HepG2 (cell line): ENCODE results near the gene SGCB. TPM values are rescaled to one million over a fixed set of nuclear protein-coding genes. Genes with fewer than 3 reads are reported as not detected.
A peak's percentile ranks its signal among the peaks of the same experiment; 100 is the strongest.

Source experiments
- ARNT2 ChIP-seq: sonication (generic); formaldehyde crosslinking; IDR thresholded peaks from 2 replicates; pipeline ENCODE4 v1.8.0; 2022; ENCODE audit warnings: mild to moderate bottlenecking, low read depth, missing genetic modification reagents, moderate library complexity
- FOXK1 ChIP-seq: sonication (generic); formaldehyde crosslinking; IDR thresholded peaks from 2 replicates; pipeline ENCODE4 v1.4.0; 2020; ENCODE audit warnings: low read depth, missing genetic modification reagents, borderline replicate concordance
- HNRNPK ChIP-seq: fragments of 200-400 bp; formaldehyde crosslinking; IDR thresholded peaks from 2 replicates; pipeline ENCODE4 v1.6.1; 2018; ENCODE audit warnings: low read length, low read depth, moderate library complexity, mild to moderate bottlenecking; ENCODE audit not compliant: poor library complexity, severe bottlenecking
- SOX6 ChIP-seq, 2 experiments: fragments of 450-650 bp in 1 of 2; sonication (generic) in 1 of 2; formaldehyde crosslinking in 1 of 2; IDR thresholded peaks; 2 replicates each; pipeline versions ENCODE4 v1.4.0 to v1.6.1; 2017 to 2020; ENCODE audit warnings: antibody characterized with exemption in 1 of 2, mild to moderate bottlenecking in 1 of 2, missing genetic modification reagents in 1 of 2
- ZNF10 ChIP-seq: sonication (generic); formaldehyde crosslinking; IDR thresholded peaks from 2 replicates; pipeline ENCODE4 v1.4.0; 2020; ENCODE audit warnings: mild to moderate bottlenecking, low read depth, missing genetic modification reagents, borderline replicate concordance
- ZNF253 ChIP-seq: sonication (generic); formaldehyde crosslinking; IDR thresholded peaks from 2 replicates; pipeline ENCODE4 v1.8.0; 2022; ENCODE audit warnings: mild to moderate bottlenecking, missing genetic modification reagents, borderline replicate concordance
- ZNF318 ChIP-seq: sonication (generic); formaldehyde crosslinking; IDR thresholded peaks from 2 replicates; pipeline ENCODE4 v1.4.0; 2020; ENCODE audit warnings: mild to moderate bottlenecking, missing genetic modification reagents
- polyA plus RNA-seq, 8 experiments: library from polyadenylated mRNA; depleted of rRNA in 3 of 8; stranded (reverse) in 7 of 8; unstranded in 1 of 8; fragments of >200 nt; fragmentation: Illumina TruSeq in 4 of 8; extraction: Trizol in 4 of 8; gene quantifications; 2 replicates each; pipeline versions ENCODE4 v1.2.1 to v1.2.3, GENCODE V29; 2011 to 2016; ENCODE audit warnings: low read depth in 4 of 8, missing spikeins in 1 of 8, mixed read lengths in 1 of 8; ENCODE audit not compliant: insufficient read depth in 1 of 8
- total RNA-seq, 5 experiments: library from RNA; depleted of rRNA; stranded (reverse); fragments of >200 nt; fragmentation: Illumina TruSeq; extraction: Trizol; gene quantifications; 2 replicates each; pipeline ENCODE4 v1.2.3, GENCODE V29; 2016; ENCODE audit warnings: low read depth in 1 of 5
- TF ChIP-seq, protein P1 (sequence below): sonication (generic); formaldehyde crosslinking; IDR thresholded peaks from 2 replicates; pipeline ENCODE4 v1.5.1; 2020; ENCODE audit warnings: mild to moderate bottlenecking, missing genetic modification reagents, moderate library complexity
- TF ChIP-seq, protein P2 (sequence below): sonication (generic); formaldehyde crosslinking; IDR thresholded peaks from 2 replicates; pipeline ENCODE4 v1.5.1; 2020; ENCODE audit warnings: mild to moderate bottlenecking, moderate library complexity, missing genetic modification reagents

The SGCB gene
- total and polyA plus RNA-seq, 2 of the 13 experiments (the other 11 are each of a cell fraction or from before 2014, with no cell fraction given) = 2.2 to 4.8 TPM

- TF ChIP-seq ZNF318 (no peak), FOXK1 (CRISPR knock-in tag) (no peak), SOX6 (IDR thresholded peaks at IDR 0.05) (no peak), SOX6 (CRISPR knock-in tag; IDR thresholded peaks at IDR 0.05) (0 out of 2 replicates have a peak, but pooled peaks have one; percentile 13), ARNT2 (CRISPR knock-in tag) (peak; percentile 59; the same call in 1 of the 2 replicates), ZNF10 (no peak), HNRNPK (peak; percentile 48), ZNF253 (CRISPR knock-in tag) (no peak)
- TF ChIP-seq, protein P1, sequence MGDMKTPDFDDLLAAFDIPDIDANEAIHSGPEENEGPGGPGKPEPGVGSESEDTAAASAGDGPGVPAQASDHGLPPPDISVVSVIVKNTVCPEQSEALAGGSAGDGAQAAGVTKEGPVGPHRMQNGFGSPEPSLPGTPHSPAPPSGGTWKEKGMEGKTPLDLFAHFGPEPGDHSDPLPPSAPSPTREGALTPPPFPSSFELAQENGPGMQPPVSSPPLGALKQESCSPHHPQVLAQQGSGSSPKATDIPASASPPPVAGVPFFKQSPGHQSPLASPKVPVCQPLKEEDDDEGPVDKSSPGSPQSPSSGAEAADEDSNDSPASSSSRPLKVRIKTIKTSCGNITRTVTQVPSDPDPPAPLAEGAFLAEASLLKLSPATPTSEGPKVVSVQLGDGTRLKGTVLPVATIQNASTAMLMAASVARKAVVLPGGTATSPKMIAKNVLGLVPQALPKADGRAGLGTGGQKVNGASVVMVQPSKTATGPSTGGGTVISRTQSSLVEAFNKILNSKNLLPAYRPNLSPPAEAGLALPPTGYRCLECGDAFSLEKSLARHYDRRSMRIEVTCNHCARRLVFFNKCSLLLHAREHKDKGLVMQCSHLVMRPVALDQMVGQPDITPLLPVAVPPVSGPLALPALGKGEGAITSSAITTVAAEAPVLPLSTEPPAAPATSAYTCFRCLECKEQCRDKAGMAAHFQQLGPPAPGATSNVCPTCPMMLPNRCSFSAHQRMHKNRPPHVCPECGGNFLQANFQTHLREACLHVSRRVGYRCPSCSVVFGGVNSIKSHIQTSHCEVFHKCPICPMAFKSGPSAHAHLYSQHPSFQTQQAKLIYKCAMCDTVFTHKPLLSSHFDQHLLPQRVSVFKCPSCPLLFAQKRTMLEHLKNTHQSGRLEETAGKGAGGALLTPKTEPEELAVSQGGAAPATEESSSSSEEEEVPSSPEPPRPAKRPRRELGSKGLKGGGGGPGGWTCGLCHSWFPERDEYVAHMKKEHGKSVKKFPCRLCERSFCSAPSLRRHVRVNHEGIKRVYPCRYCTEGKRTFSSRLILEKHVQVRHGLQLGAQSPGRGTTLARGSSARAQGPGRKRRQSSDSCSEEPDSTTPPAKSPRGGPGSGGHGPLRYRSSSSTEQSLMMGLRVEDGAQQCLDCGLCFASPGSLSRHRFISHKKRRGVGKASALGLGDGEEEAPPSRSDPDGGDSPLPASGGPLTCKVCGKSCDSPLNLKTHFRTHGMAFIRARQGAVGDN (CRISPR knock-in tag) = peak; percentile 67
- TF ChIP-seq, protein P2, sequence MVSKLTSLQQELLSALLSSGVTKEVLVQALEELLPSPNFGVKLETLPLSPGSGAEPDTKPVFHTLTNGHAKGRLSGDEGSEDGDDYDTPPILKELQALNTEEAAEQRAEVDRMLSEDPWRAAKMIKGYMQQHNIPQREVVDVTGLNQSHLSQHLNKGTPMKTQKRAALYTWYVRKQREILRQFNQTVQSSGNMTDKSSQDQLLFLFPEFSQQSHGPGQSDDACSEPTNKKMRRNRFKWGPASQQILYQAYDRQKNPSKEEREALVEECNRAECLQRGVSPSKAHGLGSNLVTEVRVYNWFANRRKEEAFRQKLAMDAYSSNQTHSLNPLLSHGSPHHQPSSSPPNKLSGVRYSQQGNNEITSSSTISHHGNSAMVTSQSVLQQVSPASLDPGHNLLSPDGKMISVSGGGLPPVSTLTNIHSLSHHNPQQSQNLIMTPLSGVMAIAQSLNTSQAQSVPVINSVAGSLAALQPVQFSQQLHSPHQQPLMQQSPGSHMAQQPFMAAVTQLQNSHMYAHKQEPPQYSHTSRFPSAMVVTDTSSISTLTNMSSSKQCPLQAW (CRISPR knock-in tag) = 0 out of 2 replicates have a peak, but pooled peaks have one; percentile 34
Observed at GRCh38 chr4:52038103-52038912, at the start of gene SGCB (continued).
